HL-60/S4 treated with retinoic acid at 250 ng/mL for 4 days and 3 days (cell line): ENCODE results near the gene CDH13.

Experiments
- in situ Hi-C: fragments of 300-500 bp; cut with MboI; formaldehyde crosslinking; loops from 2 replicates; pipeline ENCODE4 v1.7.0; 2022; ENCODE audit warnings: low sequenced_read_pairs

CDH13 gene

DNA sequence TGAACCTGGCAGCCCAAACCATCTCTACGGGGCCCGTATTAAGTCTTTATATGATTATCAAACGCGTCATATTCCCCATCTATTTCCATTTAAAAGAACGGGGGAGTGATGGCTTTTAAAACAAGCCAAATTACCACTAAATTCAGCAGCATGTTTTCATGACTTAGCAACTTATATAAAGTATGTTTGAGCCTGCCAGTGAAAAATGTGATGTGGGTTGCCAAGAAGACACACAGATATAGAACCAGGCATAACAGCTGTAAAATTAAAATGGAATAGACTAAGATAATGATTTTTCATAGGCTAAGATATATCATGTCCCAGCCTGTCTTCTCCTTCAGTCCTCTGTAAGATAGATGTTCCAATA is 1136.2 kb downstream of the CDH13 start:
- in situ Hi-C loops = no loop called here

DNA sequence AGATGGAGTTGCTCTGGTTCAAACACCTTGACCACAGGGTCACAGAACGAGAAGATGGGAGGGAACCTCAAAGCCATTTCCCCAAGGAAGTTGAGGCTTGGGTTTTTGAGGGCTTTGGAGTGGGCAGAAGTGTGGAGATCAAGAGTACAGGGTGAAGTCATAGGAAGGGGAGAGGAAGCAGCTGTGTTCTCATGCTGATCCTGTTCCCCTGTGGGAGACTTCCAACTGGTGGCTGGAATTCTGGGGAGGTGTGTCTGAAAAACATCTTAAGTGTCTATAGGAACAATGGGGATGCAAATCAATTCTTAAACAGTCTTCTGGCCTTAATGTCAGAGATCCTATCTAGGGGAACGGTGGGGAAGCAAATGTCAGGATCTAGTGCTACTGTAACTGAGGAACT is 1142.2 kb downstream of the CDH13 start:
- in situ Hi-C loops = no loop called here

DNA sequence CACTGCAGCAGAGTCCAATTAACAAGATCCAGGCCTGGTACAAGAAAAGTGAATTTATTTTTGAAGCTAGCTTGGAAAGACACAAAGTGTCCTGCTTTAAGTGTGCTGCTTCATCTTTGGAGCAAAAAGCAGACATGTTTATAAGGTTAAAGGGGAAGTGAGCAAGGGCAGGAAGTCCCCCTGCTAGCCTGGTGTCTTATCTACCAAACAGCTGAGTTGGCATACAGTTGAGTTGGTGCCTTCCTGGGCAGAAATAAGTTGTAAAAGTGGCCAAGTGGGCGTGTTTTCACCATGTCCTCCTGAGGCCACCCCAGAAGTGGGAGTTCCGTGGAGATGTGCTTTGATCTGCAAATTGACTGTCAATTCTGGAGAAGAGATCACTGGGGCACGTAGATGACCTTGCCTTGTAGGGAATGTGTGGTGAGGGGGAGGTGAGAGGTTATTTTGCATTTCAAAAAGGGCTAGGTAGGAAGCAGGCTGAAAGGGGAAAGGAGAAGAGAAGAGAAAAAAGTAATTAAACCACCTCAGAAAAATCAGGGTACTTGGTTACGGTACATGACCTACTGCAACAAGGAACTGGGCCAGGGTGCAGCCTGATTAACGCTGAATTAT is 1142.7 kb downstream of the CDH13 start:
- in situ Hi-C loops = no loop called here

DNA sequence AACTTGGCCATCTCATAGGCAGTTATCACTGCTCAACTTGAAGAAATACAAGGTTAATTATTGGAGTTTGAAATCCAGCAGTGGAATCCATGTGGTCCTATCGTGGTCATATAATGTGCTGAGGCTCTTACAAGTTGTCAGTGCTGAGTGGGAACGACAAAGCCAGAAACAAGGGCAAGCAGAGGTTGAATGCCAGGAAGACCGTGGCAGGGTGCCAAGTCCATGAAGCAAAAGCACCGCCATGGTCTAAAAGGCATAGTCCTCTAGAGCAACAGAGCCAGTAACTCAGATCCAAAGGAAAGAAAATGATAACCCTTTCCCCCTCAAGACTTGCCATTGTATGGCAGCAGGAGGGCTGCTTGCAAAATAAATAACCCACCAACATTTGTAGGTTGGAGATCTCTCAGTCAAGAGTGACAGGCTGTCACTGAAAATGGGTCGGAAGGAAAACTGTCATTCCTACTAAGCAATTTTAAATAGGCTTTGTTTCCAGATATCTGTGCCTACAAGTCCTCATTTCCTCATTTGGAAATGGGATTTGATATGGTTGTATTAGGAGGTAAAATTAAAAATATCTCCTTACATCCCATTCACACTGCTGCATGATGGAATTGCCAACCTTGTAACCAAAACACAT is 1144.7 kb downstream of the CDH13 start:
- in situ Hi-C loops = no loop called here

DNA sequence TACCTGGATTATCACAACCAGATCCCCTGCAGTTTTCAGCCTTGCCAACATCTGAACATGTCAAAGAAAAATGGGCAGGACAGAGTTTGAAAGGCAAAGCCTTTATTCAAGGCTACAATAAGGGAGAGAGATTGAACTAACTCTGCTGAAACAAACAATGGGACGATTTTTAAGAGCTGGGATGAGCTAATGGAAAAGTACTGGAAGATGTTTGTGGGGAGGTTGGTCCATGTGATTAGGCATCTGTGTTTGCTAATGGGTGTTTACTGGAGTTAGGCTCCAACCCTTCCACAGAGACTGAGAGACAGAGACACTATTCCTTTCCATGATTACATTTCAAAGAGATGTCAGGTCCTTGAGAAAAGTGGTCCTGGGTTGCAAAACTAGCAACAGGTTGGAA is 1146.0 kb downstream of the CDH13 start:
- in situ Hi-C loops = no loop called here

DNA sequence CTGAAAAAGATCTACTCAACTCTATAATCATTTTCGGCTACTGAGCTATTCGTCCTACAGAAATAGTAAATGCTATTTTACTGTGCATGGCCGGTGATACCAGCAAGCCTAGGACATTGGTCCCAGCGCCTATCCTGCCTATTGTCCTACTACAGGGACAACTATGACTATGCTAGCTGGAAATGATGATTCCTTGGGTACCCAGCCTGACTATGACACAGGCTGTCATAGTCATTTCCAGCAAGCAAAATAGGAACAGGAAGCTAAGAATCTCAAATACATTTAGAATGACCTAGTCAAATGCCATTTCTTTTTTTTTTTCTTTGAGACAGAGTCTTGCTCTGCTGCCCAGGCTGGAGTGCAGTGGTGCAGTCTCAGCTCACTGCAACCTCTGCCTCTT is 1147.3 kb downstream of the CDH13 start:
- in situ Hi-C loops = no loop called here

DNA sequence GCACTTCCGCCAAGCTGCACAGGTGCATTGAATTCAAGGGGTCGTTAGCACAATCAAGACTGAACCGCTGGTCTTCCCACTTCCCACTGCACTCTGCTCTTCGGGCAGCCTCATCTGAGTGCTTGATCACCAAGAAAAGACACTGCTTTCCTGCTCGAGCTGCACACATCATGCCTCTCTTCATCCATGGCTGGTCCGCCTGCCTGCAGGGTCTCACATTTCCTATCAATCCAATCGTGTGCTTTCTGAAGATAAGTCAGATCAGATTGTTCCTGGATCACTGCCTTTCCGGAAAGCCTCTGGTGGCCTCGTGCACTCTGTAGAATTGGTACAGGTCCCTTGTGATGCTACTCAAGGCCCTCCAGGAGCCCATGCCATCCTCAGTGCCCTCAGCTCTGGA is 1150.2 kb downstream of the CDH13 start:
- in situ Hi-C loops = no loop called here

DNA sequence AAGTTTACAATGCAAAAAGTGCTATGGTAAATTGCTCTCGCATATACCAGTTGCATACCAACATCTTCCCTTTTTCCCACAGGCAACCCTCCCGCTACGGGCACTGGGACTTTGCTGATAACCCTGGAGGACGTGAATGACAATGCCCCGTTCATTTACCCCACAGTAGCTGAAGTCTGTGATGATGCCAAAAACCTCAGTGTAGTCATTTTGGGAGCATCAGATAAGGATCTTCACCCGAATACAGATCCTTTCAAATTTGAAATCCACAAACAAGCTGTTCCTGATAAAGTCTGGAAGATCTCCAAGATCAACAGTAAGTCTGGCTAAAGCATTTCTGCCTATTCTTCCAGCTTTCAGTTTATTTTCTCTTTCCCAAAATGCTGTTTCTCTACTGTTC is 1153.1 kb downstream of the CDH13 start:
- in situ Hi-C loops = no loop called here

DNA sequence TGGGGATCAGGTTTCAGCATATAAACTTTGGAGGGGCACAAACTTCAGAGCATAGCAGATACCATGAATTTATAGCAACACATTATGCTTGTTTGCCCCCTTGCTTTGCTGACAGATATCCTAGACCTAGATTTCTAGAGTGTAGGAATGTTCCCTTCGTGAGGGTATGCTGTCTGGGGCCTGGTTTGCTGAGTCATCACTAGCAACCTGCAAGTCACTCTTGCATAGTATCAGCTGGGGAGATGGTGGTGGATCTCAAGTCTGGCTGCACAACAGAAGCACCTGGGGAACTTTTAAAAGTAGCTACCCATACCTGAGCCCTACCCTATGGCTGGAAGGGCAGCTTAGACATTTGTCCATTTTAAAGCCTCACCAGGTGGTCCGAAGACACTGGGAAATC is 1158.7 kb downstream of the CDH13 start:
- in situ Hi-C loops = no loop called here

DNA sequence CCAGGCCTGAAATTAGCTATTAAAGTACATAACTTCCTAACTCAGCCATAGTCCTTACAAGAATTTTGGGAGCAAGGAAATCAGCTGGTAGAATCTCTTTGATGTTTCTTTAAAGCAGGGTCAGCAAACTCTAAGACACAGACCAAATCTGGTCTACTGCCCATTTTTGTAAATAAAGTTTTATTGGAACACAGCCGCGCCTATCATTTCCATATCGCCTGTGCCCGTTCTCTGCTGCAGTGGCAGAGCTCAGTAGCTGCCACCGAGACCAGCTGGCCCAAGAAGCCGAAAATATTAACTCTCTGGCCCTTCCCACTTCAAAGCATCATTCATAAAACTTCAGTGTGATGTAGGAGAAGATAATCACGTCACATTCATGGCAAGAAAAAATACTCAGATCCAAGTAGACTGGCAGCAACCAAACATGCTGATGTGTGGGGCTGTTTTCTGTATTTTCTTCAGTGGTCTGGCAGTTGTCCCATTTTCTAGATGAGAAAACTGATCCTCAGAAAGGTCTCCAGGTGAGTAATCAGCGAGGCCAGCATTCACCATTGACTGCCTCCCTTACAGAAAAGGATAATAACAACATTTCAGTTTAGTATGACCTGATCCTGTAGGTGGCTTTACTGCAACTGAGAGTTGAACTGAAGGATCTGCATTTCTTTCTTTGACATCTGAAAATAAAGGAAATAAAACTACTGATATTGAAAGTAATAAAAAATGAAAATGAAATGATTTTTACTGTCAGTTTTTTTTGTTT is 1163.1 kb downstream of the CDH13 start:
- in situ Hi-C loops = no loop called here

DNA sequence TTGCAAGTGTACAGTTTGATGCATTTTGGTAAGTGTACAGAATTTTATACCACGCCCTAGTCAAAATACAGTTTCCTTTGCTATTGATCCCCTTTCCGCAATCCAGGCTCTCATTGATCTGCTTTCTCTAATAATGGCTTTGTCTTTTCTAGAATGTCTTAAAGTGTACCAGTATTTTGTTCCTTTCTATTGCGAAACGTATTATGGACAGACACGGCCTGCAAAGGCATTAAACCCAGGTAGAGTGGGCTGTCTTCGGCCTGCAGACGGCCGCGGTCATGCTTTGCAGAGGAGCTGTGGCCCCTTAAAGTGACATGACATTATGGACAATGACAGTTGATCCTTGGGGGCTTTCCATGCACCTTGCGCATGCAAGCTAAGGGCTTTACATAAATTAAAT is 1165.1 kb downstream of the CDH13 start:
- in situ Hi-C loops = no loop called here

DNA sequence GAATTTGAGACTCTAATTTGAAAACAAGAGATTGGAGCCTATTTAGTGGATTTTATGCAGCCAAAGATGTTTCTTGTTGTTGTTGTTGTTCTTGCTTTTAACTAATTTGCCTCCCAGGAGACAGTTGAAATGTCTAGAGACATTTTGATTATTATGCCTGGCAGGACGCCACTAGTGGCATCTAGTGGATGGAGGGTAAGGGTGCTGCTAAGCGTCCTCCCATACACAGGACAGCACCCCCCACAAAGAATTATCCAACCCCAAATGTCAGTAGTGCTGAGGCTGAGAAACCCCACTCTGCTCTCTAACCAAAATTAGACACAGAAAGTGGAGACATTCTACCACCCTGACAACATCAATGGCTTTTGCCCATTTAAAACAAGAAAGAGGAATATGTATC is 1165.6 kb downstream of the CDH13 start:
- in situ Hi-C loops = no loop called here

DNA sequence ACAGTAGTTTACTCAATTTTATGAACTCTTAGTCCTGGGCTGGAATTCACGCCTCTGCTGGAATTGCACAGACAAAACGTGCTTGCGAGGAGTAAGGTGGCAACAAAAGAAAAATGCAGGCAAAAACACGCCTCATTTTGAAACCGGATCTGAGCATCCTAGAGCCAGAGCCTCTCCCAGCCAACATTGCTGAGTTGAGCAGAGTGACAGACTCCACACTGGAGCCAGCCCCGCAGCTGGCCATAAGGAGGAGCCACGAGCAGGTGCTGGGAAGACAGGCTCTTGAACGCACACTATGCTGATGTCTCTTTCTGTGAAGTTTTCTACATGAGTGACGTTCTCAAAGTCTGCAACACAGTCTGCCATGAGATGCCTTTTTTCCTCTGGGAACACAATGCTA is 1166.4 kb downstream of the CDH13 start:
- in situ Hi-C loops = no loop called here

DNA sequence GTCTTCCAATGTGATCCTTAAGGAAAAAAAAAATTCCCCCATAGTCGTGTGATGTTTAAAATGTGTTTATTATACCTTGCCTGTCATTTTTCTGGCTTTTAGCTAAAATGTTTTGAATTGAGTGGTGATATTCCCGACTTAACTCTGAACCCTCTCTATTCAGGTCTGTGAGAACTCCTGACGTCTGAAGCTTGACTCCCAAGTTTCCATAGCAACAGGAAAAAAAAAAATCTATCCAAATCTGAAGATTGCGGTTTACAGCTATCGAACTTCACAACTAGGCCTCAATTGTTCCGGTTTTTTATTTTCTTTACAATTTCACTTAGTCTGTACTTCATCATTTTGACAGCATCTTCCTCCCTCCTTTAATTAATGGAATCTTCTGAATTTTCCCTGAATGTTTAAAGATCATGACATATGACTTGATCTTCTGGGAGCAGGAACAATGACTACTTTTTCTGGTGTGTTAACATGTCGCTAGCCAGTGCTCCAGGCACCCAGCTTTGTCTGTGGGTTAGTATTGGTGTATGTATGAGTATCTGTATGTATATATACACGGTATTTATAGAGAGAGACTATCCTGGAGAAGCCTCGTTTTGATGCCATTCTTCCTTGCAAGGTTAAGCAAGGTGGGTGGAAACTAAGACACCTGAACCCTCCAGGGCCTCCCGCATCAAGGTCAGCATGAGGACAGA is 1168.2 kb downstream of the CDH13 start:
- in situ Hi-C loops = no loop called here

DNA sequence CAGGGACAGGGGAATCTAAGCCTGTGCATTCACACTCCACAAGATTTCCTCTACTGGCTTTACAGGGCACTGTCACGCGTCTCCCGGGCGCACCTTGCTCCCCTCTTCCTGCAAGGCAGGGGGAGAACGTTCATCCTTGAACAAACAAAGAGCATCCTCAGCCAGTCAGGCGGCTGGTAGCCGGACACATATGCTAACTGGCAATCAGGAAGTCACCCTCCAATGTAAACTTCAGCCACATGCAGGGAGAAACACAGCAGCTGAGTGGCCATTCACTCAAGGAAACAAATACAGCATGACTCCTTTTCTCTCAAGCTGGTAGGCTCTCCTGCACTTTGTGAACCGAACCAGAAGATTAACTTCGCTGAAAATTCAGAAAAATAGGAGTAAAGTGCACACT is 1170.2 kb downstream of the CDH13 start:
- in situ Hi-C loops = no loop called here

DNA sequence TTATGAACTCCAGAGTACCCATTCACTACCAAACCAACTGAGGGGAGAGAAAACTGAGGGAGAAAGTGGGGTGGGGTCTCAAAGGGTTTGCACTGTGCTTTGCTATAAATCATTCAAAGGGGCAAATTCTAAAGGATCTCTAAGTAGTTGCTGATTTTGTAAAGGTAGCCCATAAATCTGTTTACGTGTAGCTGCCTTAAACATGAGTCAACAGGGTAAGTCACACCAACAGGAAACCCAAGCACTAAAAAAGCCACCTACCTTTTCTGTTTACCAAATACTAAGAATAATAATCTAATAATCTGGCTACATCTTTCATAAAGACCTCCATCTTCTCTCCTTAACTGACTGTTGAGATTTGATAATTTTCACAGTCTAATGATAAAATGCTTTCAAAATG is 1172.6 kb downstream of the CDH13 start:
- in situ Hi-C loops = no loop called here

DNA sequence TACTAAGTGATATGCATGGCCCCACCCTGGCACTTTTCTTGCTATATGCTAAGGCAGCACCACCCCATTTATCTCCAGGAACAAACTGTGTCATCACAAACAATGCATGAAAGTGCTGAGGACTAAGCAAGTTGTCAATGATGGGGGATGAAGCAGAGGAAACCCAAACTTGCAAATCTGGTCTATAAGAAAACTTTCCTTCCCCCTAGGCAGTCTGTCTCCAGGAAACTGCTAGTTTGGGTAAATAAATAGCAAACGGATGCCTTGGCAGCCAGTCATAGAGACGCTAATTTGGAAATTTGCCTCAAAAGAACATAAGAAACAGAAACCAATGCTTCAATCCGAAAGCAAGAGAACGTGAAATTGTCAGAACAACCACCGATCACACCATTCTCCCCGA is 1175.4 kb downstream of the CDH13 start:
- in situ Hi-C loops = no loop called here

DNA sequence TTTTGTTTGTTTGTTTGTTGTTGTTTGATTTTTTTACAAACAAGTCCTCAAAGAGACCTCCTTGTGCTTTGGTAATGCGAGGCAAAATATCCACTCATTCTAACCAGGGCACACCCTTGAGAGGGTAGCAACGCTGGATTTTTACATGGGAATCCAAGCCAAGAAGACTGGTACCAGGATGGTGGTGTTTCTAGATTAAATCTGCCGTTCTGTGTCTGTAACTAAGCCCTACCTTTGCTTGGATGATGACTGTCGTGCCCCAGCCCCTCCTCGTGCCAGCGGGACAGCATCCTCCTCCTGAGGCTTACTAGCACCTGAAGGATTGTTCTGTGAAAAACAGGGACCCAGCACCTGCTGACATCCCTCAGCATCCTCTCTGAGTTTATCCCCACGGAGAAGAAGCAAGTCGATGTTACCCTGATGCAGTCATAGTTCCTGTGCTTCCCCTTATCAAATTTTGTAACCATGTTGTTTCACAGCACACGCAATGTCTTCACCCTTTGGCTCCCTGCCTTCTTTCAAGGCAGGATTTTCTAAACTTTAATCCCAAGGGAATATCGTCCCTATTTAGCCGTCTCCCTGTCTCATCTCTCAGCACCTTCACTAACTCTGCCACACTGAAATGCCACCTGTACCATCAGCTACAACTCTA is 1175.9 kb downstream of the CDH13 start:
- in situ Hi-C loops = no loop called here

DNA sequence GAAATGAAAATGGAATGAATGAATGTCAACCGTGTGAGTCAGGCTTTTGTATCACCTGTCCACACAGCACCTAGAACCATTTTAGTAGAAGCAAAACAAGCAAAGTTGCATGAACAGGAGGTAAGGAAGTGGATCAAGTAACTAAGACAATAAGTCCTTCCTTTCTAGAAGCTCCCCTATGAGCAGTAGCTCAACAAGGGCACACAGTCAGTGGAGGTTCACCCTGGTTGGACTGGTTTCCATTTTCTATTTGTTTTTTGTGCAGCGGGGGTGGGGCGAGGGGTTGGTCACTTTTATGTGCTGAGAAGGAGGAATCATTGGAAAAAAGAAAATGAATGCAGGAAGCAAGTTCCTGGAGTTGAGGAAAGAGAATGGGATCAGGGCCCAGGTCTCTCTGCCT is 1177.0 kb downstream of the CDH13 start:
- in situ Hi-C loops = no loop called here

DNA sequence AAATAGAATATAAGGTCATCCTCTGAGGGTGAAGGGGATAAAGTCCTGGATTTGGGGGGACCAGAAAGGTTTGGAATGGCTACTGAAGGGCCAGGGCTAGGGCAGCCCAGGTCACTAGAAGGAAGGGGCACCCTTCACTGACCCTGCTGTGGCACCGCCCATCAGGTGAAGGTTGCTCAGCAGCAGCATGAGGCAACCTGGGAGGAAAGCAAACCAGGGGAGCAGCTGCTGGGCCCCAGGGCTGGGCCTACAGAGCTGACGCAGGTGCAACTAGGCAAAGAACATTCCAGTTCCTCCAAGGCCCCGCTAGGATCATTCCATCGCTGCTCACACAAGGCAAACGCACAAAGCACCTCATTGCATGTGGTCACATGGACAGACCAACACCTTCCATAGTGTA is 1177.6 kb downstream of the CDH13 start:
- in situ Hi-C loops = no loop called here

DNA sequence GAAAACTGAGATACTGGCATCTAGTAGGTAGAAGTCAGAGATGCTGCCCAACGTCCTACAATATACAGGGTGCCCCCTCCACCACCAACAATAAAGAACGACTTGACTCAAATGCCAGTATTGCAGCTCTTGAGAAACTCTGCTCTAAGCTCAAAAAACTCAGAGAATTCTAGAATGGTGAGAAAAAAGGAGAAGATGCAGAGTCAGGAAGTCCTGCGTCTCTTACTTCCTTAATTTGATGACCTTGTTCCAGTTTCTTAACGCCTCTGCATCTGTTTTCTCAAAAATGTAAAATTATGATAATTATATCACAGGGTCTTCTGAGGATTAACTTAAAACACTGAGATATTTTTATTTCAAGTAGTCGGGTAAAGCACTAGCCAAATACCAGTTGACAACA is 1179.3 kb downstream of the CDH13 start:
- in situ Hi-C loops = no loop called here
